ENCODE data around the gene C17orf114.

Gene C17orf114

DNA sequence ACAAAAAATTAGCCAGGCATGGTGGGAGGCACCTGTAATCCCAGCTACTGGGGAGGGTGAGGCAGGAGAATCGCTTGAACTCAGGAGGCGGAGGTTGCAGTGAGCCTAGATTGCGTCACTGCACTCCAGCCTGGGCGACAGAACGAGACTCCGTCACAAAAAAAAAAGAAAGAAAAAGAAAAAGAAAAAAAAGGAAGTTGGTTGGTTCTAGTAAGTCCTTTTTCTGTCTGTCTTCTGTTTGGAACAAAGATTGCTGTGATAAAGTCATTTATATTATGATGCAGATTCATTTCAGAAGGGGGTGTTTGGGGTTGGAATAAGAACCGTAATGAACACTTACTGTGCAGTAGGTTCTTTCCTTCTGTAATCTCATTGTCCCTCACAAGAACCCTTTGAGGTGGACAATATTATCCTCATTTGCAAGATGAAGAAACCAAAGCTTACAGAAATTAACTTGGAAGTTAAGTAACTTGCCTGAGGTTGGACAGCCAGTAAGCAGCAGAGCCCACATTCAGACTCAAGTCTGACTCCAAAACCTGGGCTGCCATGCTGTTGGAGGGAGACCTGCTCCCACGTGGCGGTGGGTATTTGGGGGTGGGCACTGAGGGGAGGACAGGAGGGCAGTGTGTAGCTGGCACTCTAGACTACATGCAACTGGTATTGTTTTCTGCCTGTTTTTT is 41.3 kb upstream of the C17orf114 start:
- POLR2A ChIA-PET = no interaction called here
- TF ChIP-seq, protein P1, sequence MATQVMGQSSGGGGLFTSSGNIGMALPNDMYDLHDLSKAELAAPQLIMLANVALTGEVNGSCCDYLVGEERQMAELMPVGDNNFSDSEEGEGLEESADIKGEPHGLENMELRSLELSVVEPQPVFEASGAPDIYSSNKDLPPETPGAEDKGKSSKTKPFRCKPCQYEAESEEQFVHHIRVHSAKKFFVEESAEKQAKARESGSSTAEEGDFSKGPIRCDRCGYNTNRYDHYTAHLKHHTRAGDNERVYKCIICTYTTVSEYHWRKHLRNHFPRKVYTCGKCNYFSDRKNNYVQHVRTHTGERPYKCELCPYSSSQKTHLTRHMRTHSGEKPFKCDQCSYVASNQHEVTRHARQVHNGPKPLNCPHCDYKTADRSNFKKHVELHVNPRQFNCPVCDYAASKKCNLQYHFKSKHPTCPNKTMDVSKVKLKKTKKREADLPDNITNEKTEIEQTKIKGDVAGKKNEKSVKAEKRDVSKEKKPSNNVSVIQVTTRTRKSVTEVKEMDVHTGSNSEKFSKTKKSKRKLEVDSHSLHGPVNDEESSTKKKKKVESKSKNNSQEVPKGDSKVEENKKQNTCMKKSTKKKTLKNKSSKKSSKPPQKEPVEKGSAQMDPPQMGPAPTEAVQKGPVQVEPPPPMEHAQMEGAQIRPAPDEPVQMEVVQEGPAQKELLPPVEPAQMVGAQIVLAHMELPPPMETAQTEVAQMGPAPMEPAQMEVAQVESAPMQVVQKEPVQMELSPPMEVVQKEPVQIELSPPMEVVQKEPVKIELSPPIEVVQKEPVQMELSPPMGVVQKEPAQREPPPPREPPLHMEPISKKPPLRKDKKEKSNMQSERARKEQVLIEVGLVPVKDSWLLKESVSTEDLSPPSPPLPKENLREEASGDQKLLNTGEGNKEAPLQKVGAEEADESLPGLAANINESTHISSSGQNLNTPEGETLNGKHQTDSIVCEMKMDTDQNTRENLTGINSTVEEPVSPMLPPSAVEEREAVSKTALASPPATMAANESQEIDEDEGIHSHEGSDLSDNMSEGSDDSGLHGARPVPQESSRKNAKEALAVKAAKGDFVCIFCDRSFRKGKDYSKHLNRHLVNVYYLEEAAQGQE (IDR thresholded peaks at IDR 0.05; ENCODE audit: insufficient read depth in 1 of 2, low read depth in 2 of 2, low read length in 1 of 2) = no peak
- TF ChIP-seq, protein P2, sequence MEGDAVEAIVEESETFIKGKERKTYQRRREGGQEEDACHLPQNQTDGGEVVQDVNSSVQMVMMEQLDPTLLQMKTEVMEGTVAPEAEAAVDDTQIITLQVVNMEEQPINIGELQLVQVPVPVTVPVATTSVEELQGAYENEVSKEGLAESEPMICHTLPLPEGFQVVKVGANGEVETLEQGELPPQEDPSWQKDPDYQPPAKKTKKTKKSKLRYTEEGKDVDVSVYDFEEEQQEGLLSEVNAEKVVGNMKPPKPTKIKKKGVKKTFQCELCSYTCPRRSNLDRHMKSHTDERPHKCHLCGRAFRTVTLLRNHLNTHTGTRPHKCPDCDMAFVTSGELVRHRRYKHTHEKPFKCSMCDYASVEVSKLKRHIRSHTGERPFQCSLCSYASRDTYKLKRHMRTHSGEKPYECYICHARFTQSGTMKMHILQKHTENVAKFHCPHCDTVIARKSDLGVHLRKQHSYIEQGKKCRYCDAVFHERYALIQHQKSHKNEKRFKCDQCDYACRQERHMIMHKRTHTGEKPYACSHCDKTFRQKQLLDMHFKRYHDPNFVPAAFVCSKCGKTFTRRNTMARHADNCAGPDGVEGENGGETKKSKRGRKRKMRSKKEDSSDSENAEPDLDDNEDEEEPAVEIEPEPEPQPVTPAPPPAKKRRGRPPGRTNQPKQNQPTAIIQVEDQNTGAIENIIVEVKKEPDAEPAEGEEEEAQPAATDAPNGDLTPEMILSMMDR (IDR thresholded peaks at IDR 0.05) = no peak
- TF ChIP-seq POLR2AphosphoS5 (IDR thresholded peaks at IDR 0.05; ENCODE audit: low read depth, low read length) (no peak), TCF7L2 (IDR thresholded peaks at IDR 0.05; ENCODE audit: low read depth, low read length) (no peak), SIN3A (IDR thresholded peaks at IDR 0.05; ENCODE audit: borderline replicate concordance, insufficient read depth, low read depth, low read length) (no peak)
- CTCF ChIA-PET = no interaction called here

DNA sequence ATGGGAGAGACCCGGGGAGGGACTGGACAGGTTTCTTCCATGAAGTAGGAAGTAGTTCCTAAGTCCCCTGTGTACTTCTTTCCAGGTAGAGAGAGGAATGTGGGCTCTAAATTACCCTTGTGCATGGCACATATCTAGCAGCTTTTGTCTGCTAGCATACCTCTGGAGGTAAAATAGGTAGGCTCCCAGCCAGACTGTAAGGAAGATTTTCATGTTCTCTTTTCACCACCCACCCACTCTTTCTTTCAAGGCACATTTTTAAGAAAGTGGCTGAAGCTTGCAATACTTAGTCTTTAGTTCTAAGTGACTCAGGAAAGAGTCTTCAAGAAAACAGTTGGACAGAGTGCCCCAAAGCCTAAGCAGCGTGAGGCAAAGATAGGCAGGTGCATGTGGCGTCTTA is 40.2 kb upstream of the C17orf114 start:
- Histone ChIP-seq H3K9me3 (ENCODE audit: control insufficient read depth, insufficient read depth, low read depth, low read length) (no peaks in the 10 kb centered on the region), H3K4me1 (ENCODE audit: control insufficient read depth, insufficient read depth, low read length) (peaks cover 6% of the 10 kb centered on the region), H3K27me3 (ENCODE audit: control insufficient read depth, insufficient read depth, low read length) (no peaks in the 10 kb centered on the region), H3K27ac (ENCODE audit: low read length) (no peak overlapping the region), H3K36me3 (ENCODE audit: control insufficient read depth, insufficient read depth, low read length) (no peaks in the 10 kb centered on the region), H3K4me3 (ENCODE audit: low read depth in 2 of 2, low read length in 2 of 2) (no peak overlapping the region)
- ATAC-seq (no peak), DNase-seq (ENCODE audit: low read depth, low spot score) (no peak)
- ChIA-PET CTCF (no interaction called here), POLR2A (no interaction called here)
- no TSS peak for BruUV-seq (replicated peaks)
- TF ChIP-seq, protein P2 (IDR thresholded peaks at IDR 0.05) = no peak
- no peak for TF ChIP-seq SIN3A (IDR thresholded peaks at IDR 0.05; ENCODE audit: borderline replicate concordance, insufficient read depth, low read depth, low read length)
- intact Hi-C loops (cut with micrococcal nuclease; ENCODE audit: unreplicated experiment) = no loop called here
- in situ Hi-C loops (cut with HindIII; ENCODE audit: low pct_unique_long_range_greater_than_20kb, low sequenced_read_pairs) = no loop called here

More for the DNA sequence above, 41.3 kb upstream of the C17orf114 start:
- peaks cover 6% of the 10 kb centered on the region for H3K4me1 ChIP-seq (ENCODE audit: control insufficient read depth, insufficient read depth, low read length)
- no TSS peak for BruUV-seq (replicated peaks)
- no peak overlapping the region for H3K27ac ChIP-seq (ENCODE audit: low read length)
- no peak for DNase-seq (ENCODE audit: low read depth, low spot score)
- in situ Hi-C loops (cut with HindIII; ENCODE audit: low pct_unique_long_range_greater_than_20kb, low sequenced_read_pairs) (no loop called here), intact Hi-C loops (cut with micrococcal nuclease; ENCODE audit: unreplicated experiment) (no loop called here)
- no peak overlapping the region for H3K4me3 ChIP-seq (ENCODE audit: low read depth in 2 of 2, low read length in 2 of 2)
- ATAC-seq = no peak
- no peaks in the 10 kb centered on the region for H3K27me3 ChIP-seq (ENCODE audit: control insufficient read depth, insufficient read depth, low read length)
- no peaks in the 10 kb centered on the region for H3K9me3 ChIP-seq (ENCODE audit: control insufficient read depth, insufficient read depth, low read depth, low read length)
- no peaks in the 10 kb centered on the region for H3K36me3 ChIP-seq (ENCODE audit: control insufficient read depth, insufficient read depth, low read length)

All from Panc1 (cell line).